ENCODE results near the gene PITPNM2.

PITPNM2 gene

GRCh38 chr12:123119808-123120207 is 31.1 kb downstream of the PITPNM2 start:
- Histone ChIP-seq H3F3A (ENCODE audit: control insufficient read depth, insufficient read depth) (no peaks in the 10 kb centered on the region), H3K27me3 (ENCODE audit: control insufficient read depth, low read length) (peaks cover 2% of the 10 kb centered on the region; the same call in 1 of the 2 replicates), H3K4me2 (ENCODE audit: low read length) (no peak overlapping the region), H3K9me3 (ENCODE audit: control insufficient read depth, insufficient read depth, low read length) (no peaks in the 10 kb centered on the region), H4K20me1 (ENCODE audit: control insufficient read depth, insufficient read depth, low read depth, low read length) (no peaks in the 10 kb centered on the region), H3K9me2 (replicated peaks; ENCODE audit: control insufficient read depth, low read length) (no peaks in the 10 kb centered on the region), H3K27ac (ENCODE audit: low read depth, low read length) (no peak overlapping the region), H3K4me3 (ENCODE audit: low read length) (no peak overlapping the region), H3K79me2 (ENCODE audit: control insufficient read depth, low read length) (no peaks in the 10 kb centered on the region), H3K36me3 (ENCODE audit: control insufficient read depth, low read length) (no peaks in the 10 kb centered on the region), H3K4me1 (ENCODE audit: control insufficient read depth, low read length) (no peaks in the 10 kb centered on the region)
- no peak for TF ChIP-seq EZH2phosphoT487 (IDR thresholded peaks at IDR 0.05; ENCODE audit: borderline replicate concordance, low read length)
- no peak for TF ChIP-seq CTCF (IDR thresholded peaks at IDR 0.05; ENCODE audit: low read depth, low read length, poor library complexity, severe bottlenecking)

- no peaks in the 10 kb centered on the region for H3K79me2 ChIP-seq (ENCODE audit: control insufficient read depth, low read length)
- H3K36me3 ChIP-seq (ENCODE audit: control insufficient read depth, low read length) = no peaks in the 10 kb centered on the region
- peaks cover 13% of the 10 kb centered on the region; the same call in 1 of the 2 replicates for H3K27me3 ChIP-seq (ENCODE audit: control insufficient read depth, low read length)
- no peak overlapping the region for H3K4me2 ChIP-seq (ENCODE audit: low read length)
- H3F3A ChIP-seq (ENCODE audit: control insufficient read depth, insufficient read depth) = no peaks in the 10 kb centered on the region
- no peak overlapping the region for H3K27ac ChIP-seq (ENCODE audit: low read depth, low read length)
- H3K9me2 ChIP-seq (replicated peaks; ENCODE audit: control insufficient read depth, low read length) = no peaks in the 10 kb centered on the region
- no peaks in the 10 kb centered on the region for H4K20me1 ChIP-seq (ENCODE audit: control insufficient read depth, insufficient read depth, low read depth, low read length)
- TF ChIP-seq CTCF (IDR thresholded peaks at IDR 0.05; ENCODE audit: low read depth, low read length, poor library complexity, severe bottlenecking) = no peak
- TF ChIP-seq EZH2phosphoT487 (IDR thresholded peaks at IDR 0.05; ENCODE audit: borderline replicate concordance, low read length) = no peak
- no peak overlapping the region for H3K4me3 ChIP-seq (ENCODE audit: low read length)
- no peaks in the 10 kb centered on the region for H3K4me1 ChIP-seq (ENCODE audit: control insufficient read depth, low read length)
- H3K9me3 ChIP-seq (ENCODE audit: control insufficient read depth, insufficient read depth, low read length) = no peaks in the 10 kb centered on the region
Observed at GRCh38 chr12:123118497-123118896, 32.4 kb downstream of the PITPNM2 start.

- Histone ChIP-seq H3F3A (ENCODE audit: control insufficient read depth, insufficient read depth) (no peaks in the 10 kb centered on the region), H3K36me3 (ENCODE audit: control insufficient read depth, low read length) (no peaks in the 10 kb centered on the region), H3K4me3 (ENCODE audit: low read length) (no peak overlapping the region), H3K27ac (ENCODE audit: low read depth, low read length) (no peak overlapping the region), H3K4me1 (ENCODE audit: control insufficient read depth, low read length) (no peaks in the 10 kb centered on the region), H4K20me1 (ENCODE audit: control insufficient read depth, insufficient read depth, low read depth, low read length) (no peaks in the 10 kb centered on the region), H3K9me2 (replicated peaks; ENCODE audit: control insufficient read depth, low read length) (no peaks in the 10 kb centered on the region), H3K27me3 (ENCODE audit: control insufficient read depth, low read length) (peaks cover 13% of the 10 kb centered on the region; the same call in 1 of the 2 replicates), H3K4me2 (ENCODE audit: low read length) (no peak overlapping the region), H3K79me2 (ENCODE audit: control insufficient read depth, low read length) (no peaks in the 10 kb centered on the region), H3K9me3 (ENCODE audit: control insufficient read depth, insufficient read depth, low read length) (no peaks in the 10 kb centered on the region)
- no peak for TF ChIP-seq EZH2phosphoT487 (IDR thresholded peaks at IDR 0.05; ENCODE audit: borderline replicate concordance, low read length)
- no peak for TF ChIP-seq CTCF (IDR thresholded peaks at IDR 0.05; ENCODE audit: low read depth, low read length, poor library complexity, severe bottlenecking)
Observed at GRCh38 chr12:123115409-123116121, 35.3 kb downstream of the PITPNM2 start.

Measured in DOHH2 (cell line).